LoVo (cell line): ENCODE data around the gene COMMD1.
"Not testable (repeated sequence)": the region's sequence is repeated elsewhere in the genome, so short reads cannot be mapped to it uniquely, and the experiment has no call there.

ENCODE experiments used
- DNase-seq: peaks from one replicate; pipeline ENCODE4 v3.0.0-alpha.2; 2016; ENCODE audit warnings: low spot score

COMMD1 gene

GRCh38 chr2:62074233-62074632, 168.8 kb downstream of the COMMD1 start:
- no peak for DNase-seq

GRCh38 chr2:62076980-62077638, 171.6 kb downstream of the COMMD1 start:
- no peak for DNase-seq

GRCh38 chr2:62084801-62085200, 179.3 kb downstream of the COMMD1 start:
- DNase-seq: no peak

- DNase-seq: no peak
Observed at GRCh38 chr2:62089658-62090057, 184.2 kb downstream of the COMMD1 start.

- no peak for DNase-seq
Observed at GRCh38 chr2:62091471-62091870, 186.0 kb downstream of the COMMD1 start.

GRCh38 chr2:62099050-62099449, 193.6 kb downstream of the COMMD1 start:
- DNase-seq: no peak

- DNase-seq: no peak
Observed at GRCh38 chr2:62099523-62100175, 194.2 kb downstream of the COMMD1 start.

GRCh38 chr2:62101886-62102285, 196.4 kb downstream of the COMMD1 start:
- no peak for DNase-seq

GRCh38 chr2:62102402-62102920, 197.0 kb downstream of the COMMD1 start:
- DNase-seq: no peak

GRCh38 chr2:62109554-62109953, 204.1 kb downstream of the COMMD1 start:
- DNase-seq: no peak

- DNase-seq: no peak
Observed at GRCh38 chr2:62110415-62111025, 205.0 kb downstream of the COMMD1 start.

- DNase-seq: no peak
Observed at GRCh38 chr2:62112179-62112578, 206.7 kb downstream of the COMMD1 start.

GRCh38 chr2:62114564-62114963, 209.1 kb downstream of the COMMD1 start:
- DNase-seq: no peak

- DNase-seq: no peak
Observed at GRCh38 chr2:62116983-62117382, 211.5 kb downstream of the COMMD1 start.

GRCh38 chr2:62118160-62118559, 212.7 kb downstream of the COMMD1 start:
- no peak for DNase-seq

- no peak for DNase-seq
Observed at GRCh38 chr2:62119311-62119974, 214.0 kb downstream of the COMMD1 start.

- DNase-seq: not testable (repeated sequence)
Observed at GRCh38 chr2:62126239-62126638, 220.8 kb downstream of the COMMD1 start.

- DNase-seq: no peak
Observed at GRCh38 chr2:62133320-62133823, 227.9 kb downstream of the COMMD1 start.

GRCh38 chr2:62136956-62137830, 231.7 kb downstream of the COMMD1 start:
- DNase-seq: no peak

- no peak for DNase-seq
Observed at GRCh38 chr2:62140426-62141141, 235.1 kb downstream of the COMMD1 start.
